ENCODE results near the gene HDLBP.
"Not testable (repeated sequence)": the region's sequence is repeated elsewhere in the genome, so short reads cannot be mapped to it uniquely, and the experiment has no call there.

HDLBP gene

GRCh38 chr2:241201445-241202267 is 113.8 kb downstream of the HDLBP start:
- TF ChIP-seq, protein P1, sequence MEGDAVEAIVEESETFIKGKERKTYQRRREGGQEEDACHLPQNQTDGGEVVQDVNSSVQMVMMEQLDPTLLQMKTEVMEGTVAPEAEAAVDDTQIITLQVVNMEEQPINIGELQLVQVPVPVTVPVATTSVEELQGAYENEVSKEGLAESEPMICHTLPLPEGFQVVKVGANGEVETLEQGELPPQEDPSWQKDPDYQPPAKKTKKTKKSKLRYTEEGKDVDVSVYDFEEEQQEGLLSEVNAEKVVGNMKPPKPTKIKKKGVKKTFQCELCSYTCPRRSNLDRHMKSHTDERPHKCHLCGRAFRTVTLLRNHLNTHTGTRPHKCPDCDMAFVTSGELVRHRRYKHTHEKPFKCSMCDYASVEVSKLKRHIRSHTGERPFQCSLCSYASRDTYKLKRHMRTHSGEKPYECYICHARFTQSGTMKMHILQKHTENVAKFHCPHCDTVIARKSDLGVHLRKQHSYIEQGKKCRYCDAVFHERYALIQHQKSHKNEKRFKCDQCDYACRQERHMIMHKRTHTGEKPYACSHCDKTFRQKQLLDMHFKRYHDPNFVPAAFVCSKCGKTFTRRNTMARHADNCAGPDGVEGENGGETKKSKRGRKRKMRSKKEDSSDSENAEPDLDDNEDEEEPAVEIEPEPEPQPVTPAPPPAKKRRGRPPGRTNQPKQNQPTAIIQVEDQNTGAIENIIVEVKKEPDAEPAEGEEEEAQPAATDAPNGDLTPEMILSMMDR (IDR thresholded peaks at IDR 0.05; ENCODE audit: low read length, missing control alignments): no peak
- no peak for DNase-seq (ENCODE audit: low read depth)
- H3K4me3 ChIP-seq (replicated peaks; ENCODE audit: low read depth, low read length): no peak overlapping the region

DNA sequence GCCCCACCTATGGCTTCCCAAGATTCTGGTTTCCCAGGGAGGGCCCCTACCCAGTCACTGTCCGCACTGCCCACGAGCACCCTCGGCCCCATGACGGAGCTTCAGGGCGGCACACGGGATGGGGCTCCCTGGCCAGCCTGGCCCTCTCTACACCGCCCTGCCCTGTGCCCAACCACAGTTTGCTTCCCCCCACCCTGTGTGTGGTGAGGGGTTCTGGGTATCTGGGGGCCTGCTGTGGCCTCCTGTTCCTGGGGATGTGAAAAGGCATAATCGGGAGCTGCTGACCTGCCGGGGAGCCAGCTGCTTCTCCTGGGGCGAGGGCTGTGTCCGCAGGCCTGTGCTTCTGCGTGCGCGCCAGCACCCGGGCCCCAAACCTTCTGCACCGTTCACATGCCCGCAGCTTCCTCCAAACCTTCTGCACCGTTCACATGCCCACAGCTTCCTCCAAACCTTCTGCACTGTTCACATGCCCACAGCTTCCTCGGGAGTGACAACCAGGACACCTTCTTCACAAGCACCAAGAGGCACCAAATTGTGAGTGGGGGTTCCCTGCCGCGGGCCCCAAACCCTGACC is 114.6 kb downstream of the HDLBP start:
- TF ChIP-seq, protein P1 (IDR thresholded peaks at IDR 0.05; ENCODE audit: low read length, missing control alignments): no peak
- no peak overlapping the region for H3K4me3 ChIP-seq (replicated peaks; ENCODE audit: low read depth, low read length)

GRCh38 chr2:241199897-241200821 is 115.3 kb downstream of the HDLBP start:
- no peak for DNase-seq (ENCODE audit: low read depth)
- TF ChIP-seq, protein P1 (IDR thresholded peaks at IDR 0.05; ENCODE audit: low read length, missing control alignments): no peak
- H3K4me3 ChIP-seq (replicated peaks; ENCODE audit: low read depth, low read length): no peak overlapping the region

More for the DNA sequence above, 114.6 kb downstream of the HDLBP start:
- no peak for DNase-seq (ENCODE audit: low read depth)

GRCh38 chr2:241199286-241199685 is 116.2 kb downstream of the HDLBP start:
- TF ChIP-seq, protein P1 (IDR thresholded peaks at IDR 0.05; ENCODE audit: low read length, missing control alignments): no peak
- H3K4me3 ChIP-seq (replicated peaks; ENCODE audit: low read depth, low read length): no peak overlapping the region
- DNase-seq (ENCODE audit: low read depth): no peak

DNA sequence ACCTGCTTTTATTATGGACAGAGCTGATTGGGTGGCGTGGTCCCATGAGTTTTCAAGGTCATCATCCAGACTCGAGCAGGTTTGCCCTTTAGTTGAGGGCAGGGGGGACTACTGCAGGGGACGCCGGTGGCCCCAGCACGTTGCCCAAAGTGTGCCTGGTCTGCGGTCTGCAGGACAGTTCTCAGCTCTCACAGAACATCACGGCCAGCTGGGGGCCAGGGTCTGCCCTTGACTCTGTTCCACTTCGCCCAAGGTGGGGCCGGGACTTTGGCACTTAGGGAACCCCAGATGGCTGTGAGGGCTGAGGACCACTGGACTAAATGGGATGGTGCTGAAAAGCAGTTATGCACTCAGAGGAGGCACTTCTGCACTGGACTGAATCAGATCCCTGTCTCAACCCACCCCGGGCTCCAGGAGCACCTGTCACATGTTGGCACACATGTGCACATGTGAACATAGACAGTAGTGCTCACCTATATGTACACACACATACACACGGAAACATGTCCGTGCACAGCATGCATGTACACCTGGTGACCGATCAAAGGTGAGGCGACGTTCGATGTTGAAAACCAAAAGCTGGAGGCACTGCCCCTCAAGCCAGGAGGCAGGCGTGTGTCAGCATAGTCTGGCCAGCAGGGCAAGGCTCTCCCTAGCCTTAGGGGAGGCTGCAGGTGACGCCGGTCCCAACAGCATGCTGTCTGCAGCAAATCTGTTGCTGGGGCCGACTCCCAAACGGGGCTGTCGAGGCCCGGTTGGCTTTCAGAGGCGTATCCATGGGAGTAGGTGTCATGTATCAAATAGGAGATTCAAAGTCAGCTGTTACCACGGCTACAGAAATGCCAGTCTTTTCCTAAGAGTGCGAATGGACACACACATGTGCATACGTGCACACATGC is 116.8 kb downstream of the HDLBP start:
- DNase-seq (ENCODE audit: low read depth): no peak
- H3K4me3 ChIP-seq (replicated peaks; ENCODE audit: low read depth, low read length): no peak overlapping the region
- TF ChIP-seq, protein P1 (IDR thresholded peaks at IDR 0.05; ENCODE audit: low read length, missing control alignments): no peak

DNA sequence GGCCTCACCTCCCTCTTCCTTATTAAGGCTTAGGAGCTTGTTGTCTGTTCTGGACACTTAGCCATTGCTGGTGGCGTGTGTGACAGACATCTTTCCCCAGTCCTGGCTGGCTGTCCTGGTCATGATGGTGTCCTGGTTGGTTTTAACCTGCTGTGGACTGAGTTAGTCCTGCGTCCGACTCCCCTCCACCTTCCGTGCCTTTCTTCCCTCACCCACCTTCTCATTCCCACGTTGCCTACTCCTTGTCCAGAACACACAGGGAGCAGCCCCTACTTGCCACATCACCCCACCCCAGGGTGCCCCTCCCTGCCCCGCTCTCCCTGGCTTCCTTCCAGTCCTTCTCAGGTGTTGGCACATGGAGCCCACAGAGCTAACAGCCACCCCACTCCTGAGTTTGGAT is 117.5 kb downstream of the HDLBP start:
- TF ChIP-seq, protein P1 (IDR thresholded peaks at IDR 0.05; ENCODE audit: low read length, missing control alignments): no peak
- H3K4me3 ChIP-seq (replicated peaks; ENCODE audit: low read depth, low read length): no peak overlapping the region
- DNase-seq (ENCODE audit: low read depth): no peak

- DNase-seq (ENCODE audit: low read depth); H3K4me3 ChIP-seq (replicated peaks; ENCODE audit: low read depth, low read length): not testable (repeated sequence)
Observed at GRCh38 chr2:241197246-241197645, 118.2 kb downstream of the HDLBP start.

Data from fibroblast of pulmonary artery (primary cell).